Femur (tissue), 1 donor: ENCODE data around the gene FBXW10B.
"Not testable (repeated sequence)": the region's sequence is repeated elsewhere in the genome, so short reads cannot be mapped to it uniquely, and the experiment has no call there.

Source experiments
- DNase-seq: peaks from one replicate; pipeline ENCODE4 v3.0.0-alpha.2; 2017

The FBXW10B gene

DNA sequence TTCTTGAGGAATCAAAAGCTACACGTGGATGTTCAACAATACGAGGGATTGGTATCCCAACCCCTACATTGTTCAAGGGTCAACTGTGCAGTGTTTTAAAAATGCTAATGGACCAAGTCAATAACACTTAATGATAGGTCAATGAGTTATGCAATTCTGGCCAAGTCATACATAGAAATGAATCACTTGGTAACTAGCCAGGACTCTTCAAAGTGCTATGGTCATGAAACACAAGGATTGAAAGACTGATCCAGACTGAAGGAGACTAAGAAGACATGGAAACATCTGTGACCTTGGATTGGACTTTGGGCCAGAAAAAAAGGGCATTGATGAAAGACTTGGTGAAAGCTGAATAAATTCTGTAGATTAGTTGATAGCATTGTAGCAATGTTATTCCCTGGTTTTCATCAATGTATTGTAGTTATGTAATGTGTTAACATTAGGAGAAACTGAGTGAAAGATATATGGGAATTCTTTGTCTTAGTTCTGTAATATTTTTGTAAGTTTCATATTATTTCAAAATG, 11.5 kb upstream of the FBXW10B start:
- not testable (repeated sequence) for DNase-seq

DNA sequence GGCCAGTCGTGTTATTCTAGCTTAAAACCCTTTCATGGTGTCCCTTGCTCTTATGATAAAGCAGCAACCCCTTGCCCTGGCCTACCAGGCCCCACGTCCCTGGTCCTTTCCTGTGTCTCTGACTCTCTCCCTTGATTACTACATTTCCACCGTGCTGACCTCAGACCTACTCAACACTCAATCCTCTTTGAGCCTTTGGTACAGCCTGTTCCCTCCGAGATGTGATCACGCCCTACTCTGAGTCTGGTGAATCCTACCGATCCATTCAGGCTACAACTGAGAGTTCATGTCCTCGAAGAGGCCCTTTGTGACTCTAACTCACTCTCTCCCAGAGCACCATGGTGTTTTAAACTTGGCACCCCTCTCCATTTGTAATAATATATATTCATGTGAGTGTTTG, 10.5 kb upstream of the FBXW10B start:
- DNase-seq, result not testable (repeated sequence)

DNA sequence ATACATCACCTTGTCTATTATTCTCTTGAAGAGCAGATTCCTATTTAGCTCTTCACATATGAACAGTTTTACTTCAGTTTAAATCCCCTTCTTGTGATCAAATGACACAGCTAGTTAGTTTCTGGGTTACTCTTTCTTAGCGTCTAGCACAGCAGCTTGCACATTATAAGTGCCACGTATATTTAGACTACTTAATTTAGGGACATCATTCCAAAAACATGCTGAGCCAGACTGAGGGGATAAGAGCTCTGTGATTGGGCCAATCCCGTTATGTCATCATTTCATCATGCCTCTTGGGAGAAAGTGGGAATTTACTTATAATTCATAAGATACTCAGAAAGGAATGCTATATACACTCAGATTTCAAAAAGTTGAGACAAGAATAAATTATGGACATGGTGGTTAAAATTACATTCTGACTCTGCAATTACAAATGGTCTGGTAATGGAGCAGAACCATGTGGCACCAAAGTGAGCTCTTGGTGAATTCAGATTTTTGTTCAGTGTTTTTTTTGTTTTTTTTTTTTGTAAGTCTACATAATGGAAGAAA, 4.2 kb upstream of the FBXW10B start:
- DNase-seq, result not testable (repeated sequence)

DNA sequence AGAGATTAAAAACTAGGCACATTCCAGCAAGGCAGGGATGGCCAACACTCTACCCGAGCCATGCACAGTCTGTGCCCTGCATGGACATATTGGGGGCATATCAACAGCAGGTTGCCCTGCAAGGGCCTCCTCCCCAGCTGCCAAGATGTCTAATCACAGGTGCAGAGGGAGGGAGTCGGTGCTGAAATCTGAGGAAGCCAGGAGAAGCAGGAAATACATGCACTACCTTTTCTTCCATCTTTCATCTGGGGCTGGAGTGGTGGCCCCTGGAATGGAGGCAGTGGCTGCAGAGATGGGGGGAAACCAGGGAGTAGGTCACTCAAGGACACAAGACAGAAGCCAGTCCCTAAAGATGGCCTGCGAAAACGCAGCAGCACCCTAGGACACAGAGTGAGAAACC, 3.8 kb upstream of the FBXW10B start:
- DNase-seq, result not testable (repeated sequence)

DNA sequence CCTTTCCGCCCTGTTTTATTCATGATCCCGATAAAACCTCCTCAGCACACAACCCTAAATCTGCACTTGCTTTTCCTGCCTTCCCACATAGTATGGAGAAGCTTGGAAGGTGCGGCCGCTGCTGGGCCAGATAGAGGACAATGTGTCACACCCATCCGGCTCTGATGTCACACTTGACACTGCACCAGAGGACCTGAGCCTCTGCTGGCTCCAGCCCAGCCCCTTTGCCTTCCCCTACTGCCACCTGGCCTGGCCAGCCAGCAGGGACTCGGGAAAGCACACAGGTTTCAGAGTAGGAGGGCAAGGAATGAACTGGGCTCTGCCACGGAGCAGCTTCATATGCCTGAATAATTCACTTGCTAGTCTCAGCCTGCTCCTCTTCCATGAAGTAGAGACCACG, 2.6 kb upstream of the FBXW10B start:
- not testable (repeated sequence) for DNase-seq

DNA sequence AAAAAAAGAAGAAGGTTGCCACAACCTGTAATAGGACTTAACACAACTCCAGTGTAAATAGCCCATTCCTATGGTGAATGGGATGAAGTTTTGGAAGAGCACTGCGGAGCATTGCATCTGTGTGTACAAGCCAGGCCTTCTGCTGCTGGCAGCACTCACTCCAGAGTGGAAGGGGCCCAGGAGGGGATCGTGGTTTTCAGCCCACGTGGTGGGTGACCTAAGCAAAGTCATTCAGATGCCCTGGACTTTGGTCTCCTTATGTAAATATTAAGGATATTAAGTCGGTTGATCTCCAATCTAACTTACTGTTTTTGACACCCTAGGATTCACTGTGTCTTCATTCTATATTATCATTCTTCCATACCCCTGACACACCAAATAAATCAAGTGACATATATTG, 2.7 kb downstream of the FBXW10B start:
- DNase-seq, result peak; percentile 26

DNA sequence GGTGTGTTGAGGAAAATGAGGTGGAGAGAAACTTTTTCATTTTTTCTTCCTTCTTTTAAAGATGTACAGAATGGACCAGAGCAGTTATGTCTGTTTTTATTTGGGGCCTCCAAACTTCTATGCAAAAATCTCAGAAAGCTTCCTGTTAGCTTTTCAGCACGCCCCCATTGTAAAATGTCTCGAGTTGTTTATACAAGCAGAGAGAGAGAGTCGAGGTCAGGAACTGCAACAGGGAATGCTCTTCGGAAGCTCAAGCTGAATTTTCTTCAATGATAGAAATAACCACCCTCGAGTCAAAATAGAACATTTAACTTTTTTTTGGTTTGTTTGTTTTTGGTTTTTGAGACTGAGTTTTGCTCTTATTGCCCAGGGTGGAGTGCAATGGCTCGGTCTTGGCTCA, 3.7 kb downstream of the FBXW10B start:
- not testable (repeated sequence) for DNase-seq

DNA sequence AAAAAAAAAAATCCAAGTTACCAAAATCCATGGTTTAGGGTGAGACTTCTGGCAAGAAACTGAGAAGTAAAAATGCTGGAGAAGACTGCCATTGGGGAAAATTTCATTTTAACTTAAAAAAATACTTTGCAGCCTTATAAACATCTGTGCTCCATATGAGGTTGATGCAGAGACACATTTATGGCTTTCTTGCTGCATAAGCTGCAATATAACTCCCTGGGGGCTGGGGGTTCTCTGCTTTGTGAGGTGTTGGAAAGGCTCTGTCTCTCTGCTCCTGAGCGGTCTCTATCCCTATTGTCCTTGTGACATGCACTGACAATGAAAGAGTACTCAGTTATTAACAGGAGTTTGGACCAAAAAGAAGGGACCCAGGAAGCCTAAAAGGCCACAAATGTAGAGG, 6.4 kb downstream of the FBXW10B start:
- DNase-seq, result not testable (repeated sequence)

DNA sequence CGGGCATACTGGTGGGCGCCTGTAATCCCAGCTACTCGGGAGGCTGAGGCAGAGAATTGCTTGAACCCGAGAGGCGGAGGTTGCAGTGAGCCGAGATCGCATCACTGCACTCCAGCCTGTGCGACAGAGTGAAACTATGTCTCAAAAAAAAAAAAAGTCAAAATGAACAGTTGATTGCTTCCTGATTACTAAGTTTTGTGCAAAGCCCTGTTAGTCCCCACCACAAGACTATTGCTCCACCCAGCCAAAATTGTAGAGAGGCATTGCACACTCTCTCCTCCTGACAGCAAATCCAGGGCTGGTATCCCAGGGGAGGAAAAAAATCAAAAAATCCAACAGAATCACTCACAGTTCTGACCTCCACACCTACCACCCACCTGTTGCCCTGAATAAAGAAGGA, 26.5 kb downstream of the FBXW10B start:
- DNase-seq, result not testable (repeated sequence)

DNA sequence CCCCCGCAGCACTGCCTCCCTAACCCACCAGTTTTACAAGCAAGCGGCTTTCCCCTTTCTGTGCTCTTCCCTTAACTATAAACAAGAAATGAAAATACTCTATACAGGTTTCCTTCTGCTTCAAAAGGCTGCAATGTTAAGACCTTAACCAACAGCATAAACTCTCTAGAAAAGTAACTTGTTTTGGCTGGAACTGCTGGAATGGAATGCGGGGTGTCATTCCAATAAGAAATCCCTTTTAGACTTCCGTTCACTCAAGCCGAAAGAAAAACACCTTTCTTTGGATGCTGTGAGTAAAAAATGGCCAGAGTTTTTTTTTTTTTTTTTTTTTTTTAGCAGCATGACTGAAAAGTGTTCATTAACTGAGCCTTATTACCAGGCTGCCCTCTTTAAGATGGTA, 27.5 kb downstream of the FBXW10B start:
- DNase-seq, result not testable (repeated sequence)

DNA sequence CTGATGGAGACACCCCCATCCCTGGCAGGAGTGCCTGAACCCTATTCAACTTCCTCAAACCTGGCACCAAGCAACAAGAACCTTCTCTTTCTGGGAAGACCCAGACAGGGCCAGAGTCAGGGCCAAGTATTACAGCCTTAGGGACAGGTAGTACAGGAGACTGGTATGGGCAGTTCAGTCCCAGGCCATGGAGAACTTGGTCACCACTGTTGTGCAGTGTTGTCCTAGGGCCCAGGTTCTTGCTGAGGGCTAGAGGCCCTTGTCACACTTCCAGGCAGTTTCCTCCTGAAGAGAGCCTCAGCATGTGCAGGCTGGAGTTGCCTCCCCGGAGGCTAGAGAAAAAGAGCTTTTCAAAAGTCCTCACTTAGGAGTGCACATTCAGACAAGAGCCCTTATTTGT, 28.7 kb downstream of the FBXW10B start:
- DNase-seq, result not testable (repeated sequence)

DNA sequence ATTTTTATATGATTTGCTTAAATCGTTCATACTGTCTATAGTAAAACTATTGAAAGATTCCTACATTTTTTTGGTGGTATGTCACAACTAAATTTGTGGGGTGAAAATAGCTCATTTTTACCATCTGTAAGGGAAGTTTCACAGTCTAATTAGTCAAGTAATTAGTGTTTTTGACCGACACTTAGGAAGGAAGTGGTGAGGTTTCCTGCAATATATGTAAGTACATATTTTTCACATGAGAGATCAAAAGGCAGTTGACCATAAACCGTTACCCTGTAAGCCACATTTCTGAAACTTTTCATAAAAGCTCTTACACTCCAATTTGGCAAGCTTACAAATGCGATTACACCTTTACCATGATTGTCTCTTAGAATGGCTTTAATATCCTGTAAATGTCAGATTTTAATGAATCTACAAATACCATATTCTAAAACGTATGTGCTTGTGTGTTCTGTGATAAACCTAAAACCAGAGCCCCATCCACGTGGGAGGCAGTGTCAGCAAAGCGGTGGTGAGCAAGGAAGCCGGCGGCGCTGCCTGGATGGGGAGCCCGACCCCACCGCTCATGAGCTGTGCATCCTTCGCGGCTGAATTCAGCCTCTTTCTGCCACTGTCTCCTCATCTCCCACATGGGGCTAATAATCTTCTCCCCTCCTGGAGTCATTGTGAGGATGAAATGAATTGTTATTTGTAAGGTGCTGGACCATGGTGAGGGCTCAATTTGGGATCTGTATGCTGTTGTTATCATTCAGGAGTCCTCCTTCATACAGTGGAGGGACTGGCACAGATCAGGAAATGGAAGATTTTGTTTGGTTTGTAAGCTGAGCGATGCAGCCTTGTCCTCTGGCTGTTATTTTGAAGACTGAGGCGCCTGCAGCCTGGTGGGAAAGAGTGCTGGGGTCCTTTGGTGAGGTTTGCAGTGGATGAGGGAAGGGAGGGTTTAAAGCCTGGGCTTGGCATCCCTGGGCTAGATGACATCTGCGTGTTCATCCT, 29.7 kb downstream of the FBXW10B start:
- DNase-seq, result not testable (repeated sequence)

DNA sequence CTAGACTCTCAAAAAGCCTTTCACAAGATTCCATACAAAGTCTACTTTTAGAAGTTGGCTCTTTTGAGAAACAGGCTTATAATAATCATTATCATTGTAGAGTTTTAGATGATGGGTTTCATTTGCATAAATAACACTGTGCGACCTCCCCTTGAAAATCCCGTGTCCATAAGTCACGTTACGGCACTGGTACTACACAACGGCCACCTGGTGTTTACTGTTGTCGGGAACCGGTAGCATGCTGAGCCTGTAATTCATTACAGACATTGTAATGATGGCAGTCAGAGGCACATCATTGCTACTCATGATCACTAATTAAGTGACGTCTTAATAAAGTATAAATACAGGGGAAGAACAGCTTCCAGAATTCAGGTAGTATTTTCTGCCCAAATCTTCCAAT, 31.5 kb downstream of the FBXW10B start:
- DNase-seq, result not testable (repeated sequence)

DNA sequence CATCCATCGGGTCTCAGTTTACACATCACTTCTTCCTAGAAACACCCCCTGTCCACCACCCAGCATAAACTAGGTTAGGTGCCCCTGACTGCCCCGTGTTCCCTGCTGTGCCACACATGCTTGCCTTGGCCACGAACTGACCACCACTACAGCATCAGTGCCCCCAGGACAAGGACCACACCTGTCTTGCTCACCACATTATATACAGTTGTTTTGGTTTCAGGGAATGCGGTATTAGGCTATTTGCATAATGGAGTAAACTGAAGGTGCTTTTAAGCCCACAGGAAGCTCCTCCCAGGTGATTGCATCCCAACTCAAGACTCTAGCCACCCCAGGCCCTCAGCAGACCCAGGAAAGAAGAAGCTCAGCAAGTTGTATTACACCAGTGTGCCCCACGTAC, 36.2 kb downstream of the FBXW10B start:
- DNase-seq, result not testable (repeated sequence)

DNA sequence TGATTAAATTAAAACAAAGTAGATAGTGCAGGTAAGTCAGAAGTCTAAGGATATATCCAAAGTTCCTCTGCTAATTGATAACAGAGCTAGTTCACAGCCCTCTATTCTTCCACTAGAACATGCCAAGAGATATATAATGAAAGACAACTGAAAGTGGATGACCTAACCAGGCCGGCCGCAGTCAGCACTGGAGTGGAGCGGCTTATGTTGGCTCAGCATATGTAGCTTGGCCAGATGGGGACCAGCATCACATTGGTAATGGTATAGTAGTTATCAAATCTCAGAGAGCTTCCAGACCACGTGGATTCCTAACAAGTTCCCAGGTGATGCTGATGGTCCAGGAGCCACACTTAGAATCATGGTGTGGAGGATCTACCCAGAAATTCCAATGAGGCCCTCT, 38.0 kb downstream of the FBXW10B start:
- not testable (repeated sequence) for DNase-seq

DNA sequence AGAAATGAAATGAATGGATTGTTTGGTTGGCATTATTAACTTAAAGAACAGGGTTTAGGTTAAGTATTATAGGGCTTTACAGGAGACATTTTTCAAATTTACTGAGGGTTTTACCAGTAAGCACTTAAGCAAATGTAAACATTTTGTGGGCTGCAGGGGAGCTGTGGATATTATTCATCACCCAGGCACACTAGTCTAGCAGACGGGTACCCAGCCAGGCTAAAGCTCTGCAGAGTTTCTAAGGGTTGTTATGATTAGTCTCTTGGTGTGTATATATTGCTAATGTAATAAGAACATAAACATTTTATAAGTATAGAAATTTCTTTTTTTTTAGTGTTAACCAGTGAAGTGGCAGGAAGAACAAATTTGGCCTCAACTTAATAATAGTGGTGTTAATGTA, 42.7 kb downstream of the FBXW10B start:
- DNase-seq, result not testable (repeated sequence)

DNA sequence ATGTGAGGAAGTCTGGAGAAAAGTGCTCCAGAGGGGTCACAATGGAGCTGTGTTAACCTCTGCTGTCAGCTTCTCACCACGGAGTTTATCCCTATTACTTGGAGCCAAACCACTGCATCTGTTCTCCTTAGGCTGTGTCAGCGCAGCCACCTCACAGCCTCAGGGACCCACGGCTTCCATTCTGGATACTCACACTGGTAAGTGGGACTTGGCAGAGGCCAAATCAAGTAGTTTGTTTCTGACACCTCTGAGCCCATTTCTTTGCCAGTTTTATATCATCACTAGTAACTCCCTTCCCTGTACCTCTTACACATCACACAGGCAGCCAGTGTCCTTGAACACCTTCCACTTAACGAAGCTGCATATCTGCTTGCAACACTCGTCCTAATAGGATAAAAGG, 44.8 kb downstream of the FBXW10B start:
- DNase-seq, result not testable (repeated sequence)

DNA sequence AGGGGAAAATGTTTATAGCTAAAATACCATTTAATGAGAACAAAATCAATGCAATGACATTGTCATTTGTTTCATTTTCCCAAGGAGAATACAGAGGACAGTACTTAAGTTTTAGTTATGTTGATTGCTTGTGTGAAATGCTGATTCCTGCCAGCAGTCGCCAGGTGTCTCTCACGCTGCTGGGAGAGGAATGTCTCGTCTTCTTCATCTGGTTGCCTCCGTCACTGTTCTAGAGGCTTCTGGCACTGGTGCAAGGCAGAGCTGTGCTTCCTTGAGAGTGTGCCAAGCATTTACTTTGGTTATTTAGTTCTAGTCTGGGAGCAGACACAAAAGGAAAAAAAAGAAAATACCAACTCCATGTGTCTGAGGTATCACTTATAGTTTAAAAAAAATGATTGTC, 45.6 kb downstream of the FBXW10B start:
- DNase-seq, result peak; percentile 26
